GM12892 (cell line): ENCODE results near the gene PRKN.

Experiments used
- DNase-seq: peaks from one replicate; pipeline ENCODE4 v3.0.0; 2011; ENCODE audit not compliant: insufficient read length
- FAIRE-seq: peaks from 2 replicates; lab custom pipeline; 2011; peaks lifted over from hg19 to GRCh38; lab: Jason Lieb, UNC
- POLR2A ChIP-seq: IDR thresholded peaks from 2 replicates; pipeline ENCODE4 v1.6.1; 2011; ENCODE audit warnings: low read depth, low read length, control low read depth
- POLR2AphosphoS5 ChIP-seq: IDR thresholded peaks from 2 replicates; pipeline ENCODE4 v1.6.1; 2011; ENCODE audit warnings: low read depth, low read length, control low read depth
- TAF1 ChIP-seq: IDR thresholded peaks from 2 replicates; pipeline ENCODE4 v1.6.1; 2011; ENCODE audit warnings: low read depth, mild to moderate bottlenecking, control low read depth, low read length, borderline replicate concordance

PRKN gene

DNA sequence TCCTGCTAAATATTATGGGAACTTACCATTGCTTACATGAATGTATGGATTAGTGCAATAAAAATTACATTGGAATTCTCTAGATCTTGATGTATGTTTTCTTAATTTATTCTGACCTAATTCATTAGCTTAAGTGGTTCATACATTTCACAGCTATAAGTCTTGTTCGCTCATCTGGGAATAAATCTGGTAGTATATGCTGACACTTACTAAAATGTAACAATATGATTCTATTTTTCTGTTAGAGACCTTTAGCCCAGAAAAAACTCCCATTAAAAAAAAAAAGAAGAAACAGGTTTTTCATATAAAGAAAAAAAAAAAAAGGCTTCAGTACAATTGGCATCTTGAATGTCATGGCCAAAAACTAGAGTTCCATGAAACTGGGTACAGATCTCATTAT is 1059.6 kb downstream of the PRKN start:
- TF ChIP-seq POLR2A, result no peak
- TF ChIP-seq TAF1, result no peak
- no peak for TF ChIP-seq POLR2AphosphoS5
- no peak for DNase-seq
- FAIRE-seq, result no peak

DNA sequence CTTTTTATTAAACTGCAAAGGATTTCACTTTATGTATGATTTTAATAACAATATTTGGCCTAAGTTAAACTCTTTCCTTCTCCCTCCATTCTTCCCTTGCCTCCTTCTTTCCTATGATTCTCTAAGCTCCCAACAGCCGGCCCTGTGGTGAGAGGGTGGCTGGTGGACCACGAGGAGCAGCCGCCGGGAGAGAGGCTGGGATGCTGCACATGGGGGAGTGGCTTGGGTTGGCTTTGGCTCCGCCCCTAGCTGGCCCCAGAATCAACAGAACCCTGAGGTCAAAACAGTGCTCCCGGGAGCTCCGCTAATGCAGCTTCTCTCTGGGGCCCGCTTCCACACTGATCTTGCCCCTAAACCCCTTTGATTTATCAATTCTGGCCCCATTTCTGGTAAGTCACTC is 1063.9 kb downstream of the PRKN start:
- TF ChIP-seq POLR2A (no peak), TAF1 (no peak), POLR2AphosphoS5 (no peak)
- FAIRE-seq (no peak), DNase-seq (no peak)

DNA sequence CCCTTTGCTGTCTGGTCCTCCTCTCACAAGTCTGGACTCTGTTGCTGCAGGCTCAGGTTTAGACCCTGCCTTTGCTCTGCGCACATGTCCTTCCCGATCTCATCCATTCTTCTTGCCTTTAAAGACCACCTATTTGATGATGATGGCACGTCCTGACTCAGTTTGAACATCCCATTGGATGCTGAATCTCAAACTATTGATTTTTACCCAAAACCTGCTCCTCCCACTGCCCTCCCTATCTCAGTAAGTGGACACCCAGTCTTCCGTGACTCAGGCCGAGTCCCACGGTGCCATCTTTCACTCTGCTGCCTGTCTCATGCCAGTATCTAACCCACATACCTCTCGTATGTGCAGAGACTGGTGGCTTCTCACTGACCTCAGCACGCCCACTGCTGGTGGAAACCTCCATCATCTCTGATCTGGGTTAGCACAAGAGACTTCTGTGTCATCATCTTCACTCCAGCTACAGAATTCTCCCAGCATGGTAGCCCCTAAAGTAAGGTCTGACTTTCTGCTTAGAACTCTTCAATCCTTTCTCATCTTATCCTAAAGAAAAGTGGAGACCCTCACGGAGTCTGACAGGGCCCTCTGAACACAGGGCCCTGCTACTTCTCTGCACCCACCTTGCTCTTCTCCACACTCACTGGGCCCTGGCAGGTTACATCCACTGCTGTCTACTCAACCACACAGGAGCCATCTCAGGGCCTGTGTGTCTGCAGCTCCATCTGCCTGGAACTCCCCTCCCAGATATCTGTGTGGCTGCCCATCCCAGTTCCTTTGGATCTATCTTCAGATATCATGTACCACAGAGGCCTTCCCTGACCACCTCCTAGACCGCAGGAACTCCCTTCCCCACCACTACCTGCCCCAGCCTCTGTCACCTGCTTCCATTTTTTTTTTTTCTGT is 1066.6 kb downstream of the PRKN start:
- FAIRE-seq, result no peak
- no peak for DNase-seq
- TF ChIP-seq POLR2A (no peak), TAF1 (no peak), POLR2AphosphoS5 (no peak)

DNA sequence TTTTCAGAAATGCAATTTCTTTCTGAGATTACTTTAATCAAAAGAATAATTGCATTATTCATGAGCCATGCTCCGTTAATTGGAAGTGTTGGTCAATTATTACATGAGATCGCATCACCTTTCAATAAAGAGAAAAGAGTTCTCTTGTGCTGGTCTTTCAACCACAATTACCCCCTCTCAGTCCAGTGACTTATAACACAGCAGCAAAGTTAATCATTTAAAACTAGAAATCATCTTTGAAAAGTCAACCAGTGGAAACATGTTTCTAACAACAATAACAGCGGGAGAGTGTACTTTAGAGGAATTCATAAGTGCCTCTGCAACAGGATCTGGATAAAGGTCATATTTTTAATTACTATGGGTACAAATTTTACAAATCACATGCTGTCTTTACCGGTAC is 1069.4 kb downstream of the PRKN start:
- no peak for DNase-seq
- TF ChIP-seq TAF1, result no peak
- no peak for TF ChIP-seq POLR2A
- TF ChIP-seq POLR2AphosphoS5, result no peak
- FAIRE-seq, result no peak

DNA sequence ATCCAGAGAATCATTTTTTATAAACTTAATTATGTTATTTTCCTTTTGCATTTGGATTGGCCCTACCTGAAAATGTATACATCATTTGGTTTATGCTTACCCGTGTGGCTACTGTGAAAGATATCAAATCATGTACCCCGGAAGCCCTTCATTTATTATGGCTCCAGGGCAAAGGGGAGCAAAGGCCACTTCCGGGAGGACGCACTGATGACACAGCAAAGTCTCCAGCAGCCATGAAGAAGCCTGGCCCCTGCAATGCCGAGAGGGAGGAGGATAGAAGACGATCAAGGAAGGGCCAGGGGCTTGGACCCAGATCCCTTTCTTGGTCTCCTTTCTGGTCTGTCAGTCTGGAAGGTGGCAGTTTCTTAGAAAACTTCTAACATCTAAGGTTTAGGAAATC is 1073.4 kb downstream of the PRKN start:
- no peak for TF ChIP-seq POLR2AphosphoS5
- DNase-seq (no peak), FAIRE-seq (no peak)

DNA sequence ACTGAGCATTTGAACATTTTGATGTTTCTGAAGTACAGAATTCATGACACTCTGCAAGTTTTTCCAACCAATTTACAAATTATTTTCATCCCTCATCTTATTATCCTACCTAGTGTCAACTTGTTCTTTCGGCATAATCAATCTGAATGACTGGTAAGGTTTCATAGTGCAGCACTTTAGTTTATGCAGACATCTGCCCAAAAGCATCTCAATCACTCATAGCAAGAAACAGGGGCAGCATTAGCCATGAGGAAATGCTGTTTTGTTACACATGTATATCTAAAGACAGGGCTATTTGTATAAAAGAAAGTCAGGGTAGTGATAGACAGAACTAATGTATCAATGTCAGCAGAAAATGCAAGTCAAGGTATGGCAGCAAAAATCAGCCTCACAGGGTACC is 1075.6 kb downstream of the PRKN start:
- DNase-seq (no peak), FAIRE-seq (no peak)
- TF ChIP-seq TAF1 (no peak), POLR2AphosphoS5 (no peak), POLR2A (no peak)

DNA sequence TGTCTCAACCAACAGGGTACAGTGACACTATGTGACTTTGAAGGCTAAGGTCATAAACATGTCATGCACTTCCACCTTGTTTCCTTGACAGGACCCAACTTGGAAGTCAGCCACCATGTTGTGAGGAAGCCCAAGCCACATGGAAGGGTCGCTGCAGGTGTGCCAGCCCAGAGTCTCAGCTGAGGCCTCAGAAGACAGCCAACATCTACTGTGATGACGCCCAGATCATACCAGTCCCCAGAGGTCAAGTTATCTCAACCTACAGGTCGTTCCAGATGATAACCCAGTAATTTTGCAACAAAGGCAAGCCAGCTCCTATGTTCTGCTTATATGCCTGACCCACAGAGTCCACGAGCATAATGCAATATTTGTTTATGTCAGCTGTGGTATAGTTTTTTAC is 1077.7 kb downstream of the PRKN start:
- FAIRE-seq, result no peak
- TF ChIP-seq POLR2A (no peak), TAF1 (no peak), POLR2AphosphoS5 (no peak)
- DNase-seq, result no peak

DNA sequence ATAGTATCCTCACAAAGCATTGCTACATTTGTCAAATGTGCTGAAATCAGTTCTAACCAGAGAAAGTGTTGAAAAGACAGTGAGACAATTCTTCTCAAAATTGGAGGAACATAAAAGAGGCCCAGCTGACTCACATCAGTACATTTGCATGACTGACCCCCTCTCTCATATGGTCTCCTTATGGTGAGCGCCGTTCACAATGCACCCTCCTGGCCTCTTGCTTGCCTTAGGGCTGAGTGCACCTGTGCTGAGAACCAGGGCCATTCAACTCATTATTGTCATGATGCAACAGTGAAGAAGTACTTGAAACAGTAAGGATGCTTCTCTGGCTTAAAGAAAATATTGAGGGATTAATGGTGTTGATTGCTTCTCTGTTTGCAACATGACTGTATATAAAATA is 1078.5 kb downstream of the PRKN start:
- FAIRE-seq (no peak), DNase-seq (no peak)
- no peak for TF ChIP-seq POLR2AphosphoS5

DNA sequence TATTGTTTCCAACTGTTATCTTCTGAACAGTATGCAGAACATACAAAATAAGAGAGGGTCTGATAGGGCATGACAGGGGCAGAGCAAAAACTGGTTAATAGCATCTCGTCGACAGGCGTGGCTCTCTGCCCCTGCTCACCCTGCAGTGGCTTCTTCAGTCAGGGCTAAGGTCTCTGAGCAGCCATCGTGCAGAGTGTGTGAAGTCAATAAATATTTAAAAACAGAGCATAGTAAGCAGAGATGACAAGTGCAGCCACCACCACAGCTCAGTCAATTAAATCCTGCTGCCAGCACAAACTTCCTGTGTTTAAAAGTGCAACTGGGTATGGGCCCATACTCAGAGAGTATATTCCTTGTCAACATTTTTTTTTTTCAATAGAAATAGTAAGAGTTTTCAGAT is 1080.3 kb downstream of the PRKN start:
- no peak for FAIRE-seq
- no peak for DNase-seq
- no peak for TF ChIP-seq POLR2A
- TF ChIP-seq TAF1, result no peak
- TF ChIP-seq POLR2AphosphoS5, result no peak

DNA sequence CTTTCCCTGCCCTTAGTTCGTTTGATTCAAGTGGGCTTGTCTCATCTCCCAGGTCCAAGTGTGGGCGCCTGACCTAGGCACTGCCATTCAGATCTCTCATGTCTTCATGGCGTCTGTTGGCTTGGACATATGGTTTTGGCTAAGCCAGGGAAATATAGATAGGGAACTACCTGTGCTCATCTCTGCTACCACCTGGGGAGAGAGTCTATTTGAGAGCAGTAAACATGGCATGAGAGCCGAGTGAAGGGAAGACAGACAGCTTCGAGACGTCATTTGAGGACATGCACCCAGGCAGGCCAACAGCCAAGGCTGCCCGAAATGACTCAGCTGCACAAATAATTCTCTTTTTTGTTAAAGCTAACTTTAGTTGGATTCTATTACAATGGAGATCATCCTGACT is 1083.0 kb downstream of the PRKN start:
- no peak for TF ChIP-seq POLR2AphosphoS5
- no peak for TF ChIP-seq TAF1
- no peak for TF ChIP-seq POLR2A
- DNase-seq, result no peak
- FAIRE-seq, result no peak

DNA sequence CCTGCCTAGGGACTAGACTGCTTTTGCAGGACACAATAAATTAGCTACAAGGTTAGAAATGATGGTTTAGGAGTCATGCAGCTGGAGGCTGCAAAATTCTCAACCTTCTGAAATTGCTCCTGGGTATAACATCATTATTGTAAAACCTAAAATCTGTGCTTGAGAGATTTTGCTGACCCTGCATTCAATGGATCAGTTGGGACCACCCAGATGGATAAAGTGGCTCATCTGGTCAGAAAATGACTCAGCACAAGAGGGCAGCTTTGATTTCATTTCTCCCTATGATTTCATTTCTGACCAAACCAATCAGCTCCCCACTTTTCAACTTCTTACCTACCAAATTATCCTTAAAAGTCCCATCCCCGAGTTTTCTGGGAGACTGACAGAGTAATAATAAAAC is 1086.4 kb downstream of the PRKN start:
- no peak for DNase-seq
- FAIRE-seq, result no peak
- TF ChIP-seq POLR2A (no peak), POLR2AphosphoS5 (no peak), TAF1 (no peak)

DNA sequence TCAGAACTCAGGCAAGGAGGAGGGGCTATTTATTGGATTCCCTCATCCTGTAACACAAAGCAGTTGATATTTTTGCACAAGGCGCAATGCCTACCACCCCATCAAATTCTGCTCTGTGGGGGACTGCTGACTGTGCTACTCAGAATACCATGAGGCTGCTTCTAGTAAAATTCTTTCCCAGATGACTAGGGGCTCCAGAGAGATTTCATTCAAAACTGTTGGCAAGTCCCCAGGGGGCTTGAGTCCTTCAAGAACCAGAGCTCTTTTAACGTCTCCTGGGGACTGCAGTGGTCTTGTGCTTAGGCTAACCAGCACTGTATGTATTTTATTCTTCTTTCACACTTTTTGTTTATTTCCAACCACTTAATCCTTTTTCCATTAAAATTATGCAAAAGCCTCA is 1087.8 kb downstream of the PRKN start:
- TF ChIP-seq TAF1 (no peak), POLR2AphosphoS5 (no peak), POLR2A (no peak)
- FAIRE-seq, result no peak
- no peak for DNase-seq
